Upper lobe of right lung (tissue), 1 donor: ENCODE measurements around the gene NUDT21. TPM values are rescaled to one million over a fixed set of nuclear protein-coding genes. Genes with fewer than 3 reads are reported as not detected.

Experiments used
- ATAC-seq: fragments of 200-7000 bp; cut with Tn5 transposase; one replicate; pipeline ENCODE4 v1.9.1; 2020; ENCODE audit warnings: mild to moderate bottlenecking, moderate library complexity
- DNase-seq: peaks from one replicate; pipeline ENCODE4 v3.0.0-alpha.2; 2020
- H3K27ac ChIP-seq: fragments of 200-600 bp; one replicate; pipeline ENCODE4 v1.8.0; 2022
- H3K27me3 ChIP-seq: fragments of 200-600 bp; one replicate; pipeline ENCODE4 v1.8.0; 2022; ENCODE audit warnings: mild to moderate bottlenecking
- H3K36me3 ChIP-seq: fragments of 200-600 bp; one replicate; pipeline ENCODE4 v1.8.0; 2022
- H3K4me1 ChIP-seq: fragments of 200-600 bp; one replicate; pipeline ENCODE4 v1.8.0; 2022
- H3K4me3 ChIP-seq: fragments of 200-600 bp; one replicate; pipeline ENCODE4 v1.8.0; 2022; ENCODE audit warnings: mild to moderate bottlenecking
- H3K9me3 ChIP-seq: fragments of 200-600 bp; one replicate; pipeline ENCODE4 v1.8.0; 2022
- CTCF ChIP-seq: fragments of 200-600 bp; IDR thresholded peaks from one replicate; pipeline ENCODE4 v1.8.0; 2022; ENCODE audit warnings: antibody characterized with exemption
- intact Hi-C: fragments of 100-400 bp; cut with DNase I; formaldehyde crosslinking; loops from one replicate; pipeline ENCODE4 v1.11.0; 2022
- total RNA-seq: library from RNA; stranded (reverse); fragmentation: NEBNext Ultra II Directional; extraction: Animal tissue kit (Norgen Biotek cat#: 25700); gene quantifications from one replicate; pipeline ENCODE4 v1.2.1, GENCODE V29; 2021
- donor health status: DM: no; HTN: yes; CAD: no; lungs with severe emphysema.

Gene NUDT21
- total RNA-seq, 1 donor from 2014 or later = 77.2 TPM

- no peak for TF ChIP-seq CTCF
- intact Hi-C loops = no loop called here
- H3K27me3 ChIP-seq = no peaks in the 10 kb centered on the region
- DNase-seq (no peak), ATAC-seq (no peak)
- H3K27ac ChIP-seq = no peak overlapping the region
- H3K4me1 ChIP-seq = no peaks in the 10 kb centered on the region
- no peak overlapping the region for H3K4me3 ChIP-seq
- H3K9me3 ChIP-seq = no peaks in the 10 kb centered on the region
- H3K36me3 ChIP-seq = peaks cover 89% of the 10 kb centered on the region
These were observed 27.3 kb upstream of the NUDT21 start for GRCh38 chr16:56478281-56479049.

GRCh38 chr16:56477096-56477878 lies 26.2 kb upstream of the NUDT21 start:
- ATAC-seq (peak; percentile 64), DNase-seq (no peak)
- H3K9me3 ChIP-seq = no peaks in the 10 kb centered on the region
- no peaks in the 10 kb centered on the region for H3K4me1 ChIP-seq
- H3K4me3 ChIP-seq = no peak overlapping the region
- no peak for TF ChIP-seq CTCF
- H3K27ac ChIP-seq = no peak overlapping the region
- peaks cover 92% of the 10 kb centered on the region for H3K36me3 ChIP-seq
- H3K27me3 ChIP-seq = no peaks in the 10 kb centered on the region
- intact Hi-C loops = no loop called here

- ATAC-seq (no peak), DNase-seq (no peak)
- H3K4me3 ChIP-seq = no peak overlapping the region
- H3K4me1 ChIP-seq = no peaks in the 10 kb centered on the region
- TF ChIP-seq CTCF = no peak
- intact Hi-C loops = no loop called here
- H3K36me3 ChIP-seq = peaks cover 97% of the 10 kb centered on the region
- no peaks in the 10 kb centered on the region for H3K9me3 ChIP-seq
- H3K27ac ChIP-seq = no peak overlapping the region
- H3K27me3 ChIP-seq = no peaks in the 10 kb centered on the region
These were observed 24.1 kb upstream of the NUDT21 start for GRCh38 chr16:56475201-56475600.

GRCh38 chr16:56470666-56471065 lies 19.5 kb upstream of the NUDT21 start:
- no peaks in the 10 kb centered on the region for H3K4me1 ChIP-seq
- ATAC-seq (no peak), DNase-seq (no peak)
- TF ChIP-seq CTCF = no peak
- intact Hi-C loops = no loop called here
- no peak overlapping the region for H3K27ac ChIP-seq
- peaks cover 100% of the 10 kb centered on the region for H3K36me3 ChIP-seq
- H3K4me3 ChIP-seq = no peak overlapping the region
- H3K27me3 ChIP-seq = no peaks in the 10 kb centered on the region
- H3K9me3 ChIP-seq = no peaks in the 10 kb centered on the region

GRCh38 chr16:56470232-56470631 lies 19.1 kb upstream of the NUDT21 start:
- ATAC-seq = no peak
- Histone ChIP-seq H3K9me3 (no peaks in the 10 kb centered on the region), H3K4me1 (no peaks in the 10 kb centered on the region), H3K4me3 (no peak overlapping the region), H3K36me3 (peaks cover 100% of the 10 kb centered on the region), H3K27ac (no peak overlapping the region), H3K27me3 (no peaks in the 10 kb centered on the region)
- DNase-seq = no peak
- intact Hi-C loops = no loop called here
- TF ChIP-seq CTCF = no peak
